ENCODE data around the gene MAGI2.
"Not testable (repeated sequence)": the region's sequence is repeated elsewhere in the genome, so short reads cannot be mapped to it uniquely, and the experiment has no call there.

The MAGI2 gene

GRCh38 chr7:78539825-78540224, 913.6 kb downstream of the MAGI2 start:
- no peaks in the 10 kb centered on the region for H3K36me3 Mint-ChIP-seq
- peaks cover 3 to 12% of the 10 kb centered on the region in 2 donors for H3K9me3 Mint-ChIP-seq
- H3K4me3 Mint-ChIP-seq = no peak overlapping the region
- DNase-seq = no peak
- ATAC-seq (replicated peaks) = no peak
- no peaks in the 10 kb centered on the region for H3K4me1 Mint-ChIP-seq
- no peaks in the 10 kb centered on the region for H3K27me3 Mint-ChIP-seq
- no peak overlapping the region for H3K27ac Mint-ChIP-seq

- Mint-ChIP-seq H3K27me3 (no peaks in the 10 kb centered on the region), H3K36me3 (no peaks in the 10 kb centered on the region), H3K9me3 (peaks cover 5 to 12% of the 10 kb centered on the region in 2 donors), H3K4me1 (no peaks in the 10 kb centered on the region), H3K4me3 (no peak overlapping the region), H3K27ac (no peak overlapping the region)
- ATAC-seq (replicated peaks) = no peak
- no peak for DNase-seq
These were observed 917.8 kb downstream of the MAGI2 start for GRCh38 chr7:78535655-78536054.

- no peaks in the 10 kb centered on the region for H3K36me3 Mint-ChIP-seq
- no peaks in the 10 kb centered on the region for H3K27me3 Mint-ChIP-seq
- H3K9me3 Mint-ChIP-seq = peaks cover 0 to 2% of the 10 kb centered on the region in 2 donors
- no peak overlapping the region for H3K27ac Mint-ChIP-seq
- DNase-seq = no peak
- no peak overlapping the region for H3K4me3 Mint-ChIP-seq
- no peaks in the 10 kb centered on the region for H3K4me1 Mint-ChIP-seq
- ATAC-seq (replicated peaks) = no peak
These were observed 923.1 kb downstream of the MAGI2 start for GRCh38 chr7:78530351-78530750.

- Mint-ChIP-seq H3K4me1 (no peaks in the 10 kb centered on the region), H3K9me3 (peaks cover 0 to 2% of the 10 kb centered on the region in 2 donors), H3K4me3 (no peak overlapping the region), H3K36me3 (no peaks in the 10 kb centered on the region), H3K27me3 (no peaks in the 10 kb centered on the region), H3K27ac (no peak overlapping the region)
- ATAC-seq (replicated peaks) (no peak), DNase-seq (no peak)
These were observed 924.1 kb downstream of the MAGI2 start for GRCh38 chr7:78529392-78529791.

- no peaks in the 10 kb centered on the region for H3K36me3 Mint-ChIP-seq
- no peak overlapping the region for H3K4me3 Mint-ChIP-seq
- DNase-seq (no peak), ATAC-seq (replicated peaks) (no peak)
- peaks cover 0 to 2% of the 10 kb centered on the region in 2 donors for H3K9me3 Mint-ChIP-seq
- H3K4me1 Mint-ChIP-seq = no peaks in the 10 kb centered on the region
- no peak overlapping the region for H3K27ac Mint-ChIP-seq
- no peaks in the 10 kb centered on the region for H3K27me3 Mint-ChIP-seq
These were observed 924.5 kb downstream of the MAGI2 start for GRCh38 chr7:78528964-78529363.

- Mint-ChIP-seq H3K4me3 (no peak overlapping the region), H3K9me3 (peaks cover 0 to 3% of the 10 kb centered on the region in 2 donors), H3K4me1 (no peaks in the 10 kb centered on the region), H3K27me3 (no peaks in the 10 kb centered on the region), H3K27ac (no peak overlapping the region), H3K36me3 (no peaks in the 10 kb centered on the region)
- DNase-seq (no peak), ATAC-seq (replicated peaks) (no peak)
These were observed 929.5 kb downstream of the MAGI2 start for GRCh38 chr7:78523930-78524329.

- DNase-seq (no peak), ATAC-seq (replicated peaks) (no peak)
- Mint-ChIP-seq H3K9me3 (peaks cover 0 to 3% of the 10 kb centered on the region in 2 donors), H3K4me1 (no peaks in the 10 kb centered on the region), H3K4me3 (no peak overlapping the region), H3K27ac (no peak overlapping the region), H3K36me3 (no peaks in the 10 kb centered on the region), H3K27me3 (no peaks in the 10 kb centered on the region)
These were observed 931.5 kb downstream of the MAGI2 start for GRCh38 chr7:78521961-78522360.

GRCh38 chr7:78516450-78516849, 937.0 kb downstream of the MAGI2 start:
- Mint-ChIP-seq H3K9me3 (peaks cover 0 to 2% of the 10 kb centered on the region in 2 donors), H3K27me3 (no peaks in the 10 kb centered on the region), H3K4me3 (no peak overlapping the region), H3K4me1 (no peaks in the 10 kb centered on the region), H3K36me3 (no peaks in the 10 kb centered on the region), H3K27ac (no peak overlapping the region)
- DNase-seq = no peak
- ATAC-seq (replicated peaks) = no peak

- Mint-ChIP-seq H3K4me1 (no peaks in the 10 kb centered on the region), H3K4me3 (no peak overlapping the region), H3K36me3 (no peaks in the 10 kb centered on the region), H3K27me3 (no peaks in the 10 kb centered on the region), H3K9me3 (no peaks in the 10 kb centered on the region), H3K27ac (no peak overlapping the region)
- ATAC-seq (replicated peaks) (no peak), DNase-seq (no peak)
These were observed 938.8 kb downstream of the MAGI2 start for GRCh38 chr7:78514634-78515033.

- Mint-ChIP-seq H3K4me1 (no peaks in the 10 kb centered on the region), H3K27me3 (no peaks in the 10 kb centered on the region), H3K27ac (no peak overlapping the region), H3K4me3 (no peak overlapping the region), H3K36me3 (no peaks in the 10 kb centered on the region), H3K9me3 (peaks cover 0 to 3% of the 10 kb centered on the region in 2 donors)
- DNase-seq = no peak
- peak in 1 of 2 donors; percentile 52 for ATAC-seq (replicated peaks)
These were observed 942.8 kb downstream of the MAGI2 start for GRCh38 chr7:78510580-78511188.

GRCh38 chr7:78503301-78503700, 950.2 kb downstream of the MAGI2 start:
- H3K9me3 Mint-ChIP-seq = peaks cover 0 to 13% of the 10 kb centered on the region in 2 donors
- H3K27me3 Mint-ChIP-seq, H3K36me3 Mint-ChIP-seq: not testable (repeated sequence)

GRCh38 chr7:78501064-78501463, 952.4 kb downstream of the MAGI2 start:
- H3K9me3 Mint-ChIP-seq = peaks cover 0 to 13% of the 10 kb centered on the region in 2 donors
- ATAC-seq (replicated peaks) = no peak
- no peak overlapping the region for H3K4me3 Mint-ChIP-seq
- DNase-seq = no peak
- H3K36me3 Mint-ChIP-seq = no peaks in the 10 kb centered on the region
- H3K4me1 Mint-ChIP-seq = no peaks in the 10 kb centered on the region
- H3K27me3 Mint-ChIP-seq = peaks cover 0 to 4% of the 10 kb centered on the region in 2 donors
- H3K27ac Mint-ChIP-seq = no peak overlapping the region

More at GRCh38 chr7:78503301-78503700, 950.2 kb downstream of the MAGI2 start:
- H3K27ac Mint-ChIP-seq; H3K4me1 Mint-ChIP-seq; ATAC-seq (replicated peaks); DNase-seq; H3K4me3 Mint-ChIP-seq: not testable (repeated sequence)

GRCh38 chr7:78499971-78500370, 953.5 kb downstream of the MAGI2 start:
- Mint-ChIP-seq H3K27ac (no peak overlapping the region), H3K9me3 (peaks cover 0 to 8% of the 10 kb centered on the region in 2 donors), H3K27me3 (peaks cover 0 to 4% of the 10 kb centered on the region in 2 donors), H3K4me3 (no peak overlapping the region), H3K4me1 (no peaks in the 10 kb centered on the region), H3K36me3 (no peaks in the 10 kb centered on the region)
- DNase-seq = no peak
- no peak for ATAC-seq (replicated peaks)

GRCh38 chr7:78499283-78499682, 954.2 kb downstream of the MAGI2 start:
- Mint-ChIP-seq H3K36me3 (no peaks in the 10 kb centered on the region), H3K4me1 (no peaks in the 10 kb centered on the region), H3K4me3 (no peak overlapping the region), H3K27me3 (peaks cover 0 to 4% of the 10 kb centered on the region in 2 donors), H3K27ac (no peak overlapping the region), H3K9me3 (peaks cover 0 to 7% of the 10 kb centered on the region in 2 donors)
- no peak for ATAC-seq (replicated peaks)
- no peak for DNase-seq

GRCh38 chr7:78497728-78498427, 955.6 kb downstream of the MAGI2 start:
- ATAC-seq (replicated peaks) (no peak), DNase-seq (no peak)
- no peaks in the 10 kb centered on the region for H3K36me3 Mint-ChIP-seq
- H3K27ac Mint-ChIP-seq = no peak overlapping the region
- H3K27me3 Mint-ChIP-seq = no peaks in the 10 kb centered on the region
- H3K9me3 Mint-ChIP-seq = peaks cover 0 to 3% of the 10 kb centered on the region in 2 donors
- H3K4me1 Mint-ChIP-seq = no peaks in the 10 kb centered on the region
- H3K4me3 Mint-ChIP-seq = no peak overlapping the region
